HG03066 (cell line): ENCODE results near the gene PUS7.
"Not testable (repeated sequence)": the region's sequence is repeated elsewhere in the genome, so short reads cannot be mapped to it uniquely, and the experiment has no call there.

Experiments used
- ATAC-seq: cut with Tn5 transposase; IDR thresholded peaks from one replicate; pipeline ENCODE4 v1.9.1; 2021; ENCODE audit warnings: low read depth; ENCODE audit not compliant: unreplicated experiment

PUS7 gene

DNA sequence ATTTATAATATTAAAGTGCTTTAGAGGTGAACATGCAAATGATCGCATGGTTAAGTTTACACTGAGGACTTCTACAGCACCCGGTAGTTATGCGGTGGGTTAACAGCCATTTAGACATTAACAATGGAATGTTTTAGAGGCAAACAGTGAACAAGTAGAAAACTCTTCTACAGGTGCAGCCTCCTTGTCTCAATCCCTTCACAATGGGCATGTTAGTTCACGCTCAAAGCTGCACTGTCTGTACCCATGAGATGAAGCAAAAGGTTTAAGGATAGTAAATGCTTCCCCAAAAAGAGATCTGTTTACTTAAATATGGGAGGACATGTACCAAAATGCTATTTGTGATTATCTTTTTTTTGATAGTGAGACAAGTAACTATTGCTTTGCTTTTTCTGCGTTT, 25.1 kb downstream of the PUS7 start:
- ATAC-seq = no peak

DNA sequence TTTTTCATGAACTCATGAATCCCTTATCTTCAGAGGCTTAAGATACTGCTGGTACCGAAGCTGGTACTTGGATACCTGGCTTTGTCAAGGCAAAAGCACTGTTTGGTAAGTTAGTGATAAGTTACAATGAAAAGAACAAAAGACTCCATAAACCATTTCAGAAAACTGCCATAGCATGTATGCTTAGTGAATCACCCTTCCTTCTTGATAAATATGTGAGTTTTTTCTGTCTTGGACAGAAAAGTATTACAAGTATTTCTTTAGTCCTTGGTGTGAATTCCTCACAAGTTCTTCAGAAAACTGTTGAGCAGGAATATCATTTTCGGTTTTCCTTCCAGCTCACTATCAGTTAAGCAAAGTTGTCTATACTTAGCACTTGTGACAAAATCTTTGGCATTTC, 25.6 kb downstream of the PUS7 start:
- ATAC-seq = no peak

DNA sequence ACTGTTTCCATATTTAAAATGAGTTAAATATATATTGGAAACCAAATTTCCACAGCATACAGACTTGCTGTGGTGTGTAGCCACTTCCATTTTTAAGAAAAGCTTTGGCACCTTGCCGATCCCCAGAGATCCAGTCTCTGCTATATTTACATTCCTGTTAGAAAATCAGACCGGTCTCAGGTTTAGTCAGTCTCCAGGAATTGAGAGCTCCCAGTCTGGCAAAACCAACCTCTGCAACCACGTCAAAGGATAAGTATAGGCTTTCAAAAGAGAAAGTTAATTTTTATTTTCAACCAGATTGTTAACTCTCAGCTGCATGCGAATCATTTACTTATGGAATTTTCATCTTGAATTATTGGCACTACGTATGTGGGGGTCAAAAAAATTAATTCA, 28.2 kb downstream of the PUS7 start:
- no peak for ATAC-seq

DNA sequence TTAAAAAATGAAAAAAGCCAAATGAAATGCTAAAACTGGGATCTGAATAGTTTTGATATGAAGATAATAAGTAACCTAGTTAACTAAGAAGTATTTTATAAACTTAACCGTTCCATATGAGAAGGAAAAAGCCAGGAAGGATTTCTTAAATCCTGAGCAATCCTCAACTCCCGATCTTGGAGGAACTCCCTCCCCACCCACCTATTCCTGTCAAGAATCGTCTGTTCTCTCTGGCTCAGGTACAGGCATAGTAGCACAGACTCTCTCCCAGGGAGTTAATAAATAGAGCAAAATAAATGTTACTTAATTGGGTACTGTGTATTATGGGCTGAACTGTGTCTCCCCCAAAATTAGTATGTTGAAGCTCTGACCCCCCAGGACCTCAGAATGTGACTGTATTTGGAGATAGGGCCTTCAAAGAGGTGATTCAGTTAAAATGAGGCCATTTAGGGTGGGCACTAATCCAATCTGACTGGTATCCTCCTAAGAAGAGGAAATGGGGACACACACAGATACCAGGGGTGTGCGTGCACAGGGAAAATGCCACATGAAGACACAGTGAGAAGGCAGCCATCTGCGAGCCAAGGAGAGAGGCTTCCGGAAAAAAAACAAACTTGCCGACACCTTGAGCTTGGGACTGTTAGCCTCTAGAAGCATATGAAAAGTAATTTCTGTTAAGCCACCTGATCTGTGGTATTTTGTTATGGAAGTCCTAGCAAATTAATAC, 28.7 kb downstream of the PUS7 start:
- ATAC-seq = no peak

DNA sequence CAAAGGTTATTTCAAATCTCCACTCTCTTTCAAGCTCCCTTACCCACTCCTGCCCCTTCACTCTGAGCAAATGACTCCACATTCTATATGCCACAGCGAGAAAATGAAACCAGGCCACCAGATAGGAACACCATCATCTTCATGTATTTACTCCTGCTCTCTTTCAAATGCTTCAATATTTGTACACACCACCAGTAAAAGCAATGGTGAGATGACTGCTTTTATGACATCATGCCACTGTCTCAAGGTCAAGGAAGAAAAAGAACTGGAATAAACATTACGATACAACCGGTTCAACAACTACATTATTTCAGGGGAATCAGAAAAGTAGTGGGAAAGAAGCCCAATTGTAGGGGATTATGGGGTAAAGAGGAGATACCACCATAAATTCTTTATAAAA, 32.7 kb downstream of the PUS7 start:
- no peak for ATAC-seq

DNA sequence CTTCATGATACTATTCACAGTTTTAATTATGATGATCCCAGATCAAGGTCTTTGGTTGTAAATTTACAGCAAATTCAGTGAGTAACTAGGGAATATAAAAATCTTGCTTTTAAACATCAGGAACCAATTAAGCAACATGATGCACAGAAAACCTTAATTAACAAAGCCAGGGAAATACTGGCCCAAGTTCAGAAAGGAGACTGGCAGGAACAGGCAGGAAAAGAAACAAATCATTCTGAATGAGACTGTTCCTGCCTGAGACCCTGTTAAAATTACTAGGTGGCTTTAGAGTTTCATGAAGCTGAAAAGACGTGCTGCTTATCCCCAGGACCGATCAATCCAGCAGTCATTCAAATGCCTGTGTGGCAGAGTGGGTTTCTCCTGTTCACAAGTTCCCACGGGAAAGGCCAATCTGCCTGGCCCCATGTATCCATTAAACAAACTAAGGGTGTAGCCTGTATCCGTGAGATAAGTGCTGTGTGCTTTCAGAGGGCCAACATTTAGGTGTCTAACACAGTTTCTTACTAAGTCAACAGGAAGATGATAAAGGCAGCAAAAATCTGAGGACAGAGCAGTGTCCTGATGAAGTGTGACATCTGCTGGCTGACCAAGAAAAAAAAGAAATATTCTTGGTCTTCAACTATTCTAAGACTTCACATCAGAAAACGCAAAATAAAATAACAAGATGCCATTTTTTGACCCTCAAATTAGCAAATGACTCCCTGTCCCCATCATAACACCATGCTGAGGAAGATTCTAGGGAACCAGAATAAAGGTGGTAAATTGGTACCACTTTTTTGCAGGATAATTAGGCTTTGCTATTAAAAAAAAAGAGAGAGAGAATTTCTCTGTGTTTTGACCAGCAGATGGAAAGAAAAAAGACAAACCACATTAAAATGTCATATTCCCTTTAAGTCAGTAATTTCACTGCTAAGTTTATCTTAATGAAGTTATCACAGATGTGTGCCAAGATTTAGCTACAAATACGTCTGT, 34.2 kb downstream of the PUS7 start:
- ATAC-seq = no peak

DNA sequence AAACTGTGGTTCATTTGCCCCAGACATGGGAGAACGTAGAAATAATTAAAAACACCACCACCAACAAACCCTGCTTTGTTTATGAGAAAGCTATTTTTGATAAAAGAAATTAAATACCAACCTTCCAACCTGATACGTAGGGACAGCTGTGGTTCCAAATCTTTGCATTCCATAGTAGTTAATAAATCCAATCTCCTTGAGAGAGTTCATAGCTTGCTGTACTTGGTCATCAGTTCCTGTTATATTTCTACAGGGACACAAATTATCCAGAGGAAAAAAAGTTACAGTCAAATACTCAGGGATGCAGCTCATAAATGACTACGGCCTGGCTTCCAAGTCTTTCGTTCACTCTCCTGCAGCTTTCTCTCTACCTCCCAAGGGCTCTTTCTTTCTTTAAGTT, 41.1 kb downstream of the PUS7 start:
- ATAC-seq = no peak

DNA sequence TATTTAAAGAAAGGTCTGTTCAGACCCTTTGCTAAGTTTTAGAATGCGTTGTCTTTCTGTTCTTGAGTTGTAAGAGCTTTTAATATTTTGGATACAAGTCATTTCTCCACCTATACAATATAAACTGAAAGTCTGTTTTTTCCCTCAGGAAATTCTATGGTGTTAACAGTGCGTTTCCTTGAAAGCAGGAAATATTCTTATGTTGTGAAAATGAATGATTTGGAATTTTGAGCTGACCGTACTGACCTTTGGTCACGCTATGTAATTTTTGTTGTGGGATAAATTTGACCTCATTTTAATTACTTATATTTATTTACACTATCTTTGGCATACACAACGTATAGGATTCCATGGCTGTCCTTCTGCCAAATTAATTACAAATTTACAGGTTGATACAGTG, 43.5 kb downstream of the PUS7 start:
- no peak for ATAC-seq

DNA sequence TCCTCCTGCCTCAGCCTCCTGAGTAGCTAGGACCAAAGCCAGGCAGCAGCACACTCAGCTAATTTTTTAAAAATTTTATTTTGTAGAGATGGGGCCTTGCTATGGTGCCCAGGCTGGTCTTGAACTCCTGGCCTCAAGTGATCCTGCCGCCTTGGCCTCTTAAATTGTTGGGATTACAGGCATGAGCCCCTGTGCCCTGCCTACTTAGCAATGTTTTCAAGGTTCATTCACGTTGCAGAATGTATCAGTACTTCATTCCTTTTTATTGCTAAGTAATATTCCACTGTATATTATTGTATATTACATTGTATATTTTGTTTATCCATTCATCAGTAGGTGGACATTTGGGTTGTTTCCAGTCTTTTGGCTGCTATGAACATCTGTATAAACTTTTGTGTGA, 44.2 kb downstream of the PUS7 start:
- ATAC-seq = no peak

DNA sequence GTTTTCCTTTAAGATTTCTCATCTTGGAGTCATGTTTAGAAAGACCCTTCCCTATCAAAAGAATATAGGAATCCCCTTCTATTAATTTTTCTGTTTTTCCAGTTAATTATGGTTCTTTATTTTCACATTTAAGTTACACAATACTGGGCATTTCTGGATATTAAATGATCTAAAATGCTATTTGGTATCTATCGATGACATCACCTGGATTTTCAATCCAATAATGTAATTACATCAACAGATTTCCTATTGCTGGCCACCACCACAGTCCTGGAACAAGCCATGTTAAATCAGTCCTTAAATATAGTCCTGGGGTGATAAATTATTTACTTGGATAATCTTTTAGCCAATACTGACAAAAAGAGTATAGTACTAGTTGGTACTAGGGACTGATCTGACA, 48.0 kb downstream of the PUS7 start:
- ATAC-seq = no peak

DNA sequence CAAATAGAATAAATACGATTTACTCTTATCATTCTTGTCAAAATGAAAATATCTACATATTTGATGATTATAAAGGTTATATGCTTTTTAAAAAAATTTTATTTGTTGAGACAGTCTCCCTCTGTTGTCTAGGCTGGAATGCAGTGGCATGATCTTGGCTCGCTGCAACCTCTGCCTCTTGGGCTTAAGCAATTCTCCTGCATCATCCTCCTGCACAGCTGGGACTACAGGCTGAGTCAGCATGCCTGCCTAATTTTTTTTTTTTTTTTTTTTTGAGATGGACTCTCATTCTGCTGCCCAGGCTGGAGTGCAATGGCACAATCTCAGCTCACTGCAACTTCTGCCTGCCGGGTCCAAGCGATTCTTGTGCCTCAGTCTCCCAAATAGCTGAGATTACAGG, 48.9 kb downstream of the PUS7 start:
- ATAC-seq = no peak

DNA sequence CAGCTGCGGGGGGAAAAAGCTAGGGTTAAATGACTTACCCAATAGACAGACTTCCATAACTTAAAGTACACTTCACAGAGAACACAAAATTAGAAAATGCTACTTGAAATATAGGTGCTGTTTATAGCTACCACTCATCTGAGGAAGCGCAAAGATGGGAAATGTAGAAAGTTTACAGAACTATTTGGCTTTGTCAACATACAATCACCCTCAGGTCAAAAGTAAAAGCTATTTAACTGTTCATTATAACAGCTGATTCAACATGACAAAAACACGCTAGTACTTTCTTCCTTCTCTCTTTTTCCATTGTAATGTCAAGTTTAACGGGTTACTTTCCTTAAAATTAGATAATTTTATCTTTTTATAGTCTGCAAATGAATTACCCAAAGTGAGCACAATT, 51.2 kb downstream of the PUS7 start:
- ATAC-seq = no peak

DNA sequence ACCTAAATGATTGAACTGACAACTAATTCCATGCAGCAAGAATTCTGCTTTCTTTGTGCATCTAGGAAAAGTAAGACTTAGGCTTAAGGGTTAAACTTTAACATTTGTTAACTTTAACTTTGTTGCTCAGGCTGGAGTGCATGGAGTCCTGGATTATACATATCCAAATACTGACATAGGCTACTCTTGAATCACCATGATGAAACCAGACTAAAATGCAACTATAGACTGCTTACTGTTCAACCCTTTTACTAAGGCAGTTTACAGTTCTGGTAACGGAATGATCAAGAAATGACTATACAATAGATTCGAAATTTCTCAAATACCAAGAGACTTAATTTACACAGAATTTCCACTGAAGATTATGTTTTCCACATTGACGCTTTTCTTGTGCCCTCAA, 52.0 kb downstream of the PUS7 start:
- ATAC-seq = no peak

DNA sequence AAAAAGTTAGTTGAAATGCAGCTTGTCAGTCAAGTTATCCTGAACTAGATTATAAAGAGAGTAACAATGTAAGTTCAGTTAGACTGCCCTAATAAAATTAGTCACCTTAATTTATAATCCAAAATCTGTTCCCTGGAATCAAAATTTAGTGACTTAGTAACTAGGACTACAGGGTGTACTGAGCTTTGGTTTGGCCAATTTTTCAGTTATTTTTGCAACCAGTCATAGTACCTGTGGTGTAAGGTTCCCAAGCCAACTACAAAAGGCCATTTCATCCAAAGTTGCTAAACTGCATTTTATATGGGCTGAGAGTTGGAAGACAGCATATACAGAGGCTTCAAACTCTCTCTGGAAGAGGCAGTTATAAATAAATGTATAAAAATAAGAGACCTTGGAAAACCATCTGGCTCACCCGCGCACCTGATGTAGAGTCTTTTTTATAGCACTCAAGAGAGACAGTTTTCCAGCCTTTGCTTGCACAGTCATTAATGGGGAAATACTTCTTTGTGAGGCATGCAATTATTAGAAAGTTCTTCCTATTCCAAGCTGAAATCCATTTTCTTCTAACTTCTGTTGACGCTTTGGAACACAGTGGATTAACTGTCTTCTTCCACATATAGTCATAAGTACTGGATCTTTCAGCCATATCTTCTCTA, 59.2 kb downstream of the PUS7 start:
- no peak for ATAC-seq

DNA sequence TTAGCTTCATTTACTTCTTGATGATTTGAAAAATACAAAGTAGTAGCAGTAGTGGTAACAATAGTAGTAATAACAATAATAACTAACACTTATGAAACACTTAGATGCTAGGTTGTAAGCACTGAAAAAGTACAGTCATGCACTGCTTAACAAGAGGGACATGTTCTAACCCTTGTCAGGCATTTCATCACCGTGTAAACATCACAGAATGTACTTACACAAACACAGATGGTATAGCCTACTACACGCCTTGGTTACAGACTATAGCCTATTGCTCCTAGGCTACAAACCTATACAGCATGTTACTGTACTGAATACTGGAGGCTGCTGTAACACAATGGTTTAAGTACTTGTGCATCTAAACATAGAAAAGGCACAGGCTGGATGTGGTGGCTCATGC, 60.6 kb downstream of the PUS7 start:
- no peak for ATAC-seq

DNA sequence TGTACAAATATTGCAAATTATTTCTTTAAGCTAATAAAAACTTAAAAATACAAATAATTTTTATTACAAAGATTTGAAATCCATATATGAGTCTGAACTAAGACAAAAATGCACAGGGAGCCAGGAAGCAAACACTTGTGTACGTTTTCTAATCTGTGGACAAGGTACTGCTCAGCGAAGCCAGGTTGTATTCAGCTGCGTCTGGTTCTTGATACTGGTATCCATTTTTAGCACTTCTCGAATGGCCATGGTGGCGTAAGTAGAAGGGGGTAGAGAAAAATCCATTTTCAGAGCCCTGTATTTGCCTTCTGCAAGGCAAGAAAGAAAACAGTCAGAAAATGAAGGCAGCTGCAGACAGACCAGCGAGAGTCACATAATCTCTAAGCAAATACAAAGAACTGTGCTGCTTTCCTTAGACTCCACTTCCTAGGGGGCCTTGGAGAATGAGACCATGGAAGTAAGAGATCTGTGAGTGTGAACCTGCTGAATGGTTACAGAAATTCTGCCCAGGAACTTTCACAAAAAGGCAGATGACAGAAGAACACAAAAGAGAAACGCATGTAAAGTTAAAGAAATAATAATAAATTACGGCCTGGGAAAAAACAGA, 64.3 kb downstream of the PUS7 start:
- ATAC-seq = no peak

DNA sequence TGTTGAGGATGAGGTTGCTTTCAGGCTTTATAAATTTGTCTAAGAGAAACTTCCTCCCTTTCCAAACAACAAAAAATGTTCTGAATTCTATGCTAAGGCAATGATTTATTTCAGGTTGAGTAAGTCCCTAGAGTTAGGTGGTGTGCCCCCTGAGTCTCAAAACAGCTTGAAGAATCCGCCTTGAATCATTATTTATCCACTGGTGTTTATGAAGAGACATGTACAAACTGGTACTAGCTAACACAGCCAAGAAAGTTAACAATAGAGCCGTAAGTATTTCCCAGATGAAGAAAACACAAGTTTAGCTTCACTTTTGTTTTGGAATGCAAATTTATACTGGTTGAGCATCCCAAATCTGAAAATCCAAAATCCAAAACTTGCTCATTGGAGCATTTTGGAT, 67.2 kb downstream of the PUS7 start:
- no peak for ATAC-seq

DNA sequence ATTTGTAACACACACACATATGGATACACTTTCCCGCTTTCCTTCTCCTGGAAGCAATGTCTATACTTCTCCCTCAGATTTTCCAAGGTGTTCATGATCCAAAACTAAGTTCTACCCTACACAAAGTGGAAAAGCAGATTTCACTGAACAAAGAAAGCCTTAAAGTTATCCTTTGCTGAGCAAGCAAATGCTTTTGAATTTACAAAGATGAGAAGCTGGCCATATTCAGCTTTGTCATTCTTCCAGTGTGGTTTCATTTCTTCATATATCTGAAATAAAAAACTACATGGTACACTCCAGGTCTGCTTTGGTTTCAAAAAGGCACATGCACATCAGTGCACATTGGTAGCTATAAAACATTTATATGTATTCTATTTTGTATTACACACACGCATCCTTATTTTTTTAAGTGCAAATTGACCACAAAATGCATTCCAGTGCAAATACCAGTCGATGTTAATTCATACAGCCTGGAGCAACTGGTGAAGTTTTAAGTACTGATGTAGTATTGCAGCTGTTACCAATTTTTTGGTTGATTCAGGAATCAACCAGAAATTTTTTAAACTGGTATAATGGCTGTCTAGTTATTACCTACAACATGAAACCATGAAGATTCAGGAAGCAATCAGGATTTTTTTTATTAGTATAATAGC, 67.8 kb downstream of the PUS7 start:
- ATAC-seq = no peak

DNA sequence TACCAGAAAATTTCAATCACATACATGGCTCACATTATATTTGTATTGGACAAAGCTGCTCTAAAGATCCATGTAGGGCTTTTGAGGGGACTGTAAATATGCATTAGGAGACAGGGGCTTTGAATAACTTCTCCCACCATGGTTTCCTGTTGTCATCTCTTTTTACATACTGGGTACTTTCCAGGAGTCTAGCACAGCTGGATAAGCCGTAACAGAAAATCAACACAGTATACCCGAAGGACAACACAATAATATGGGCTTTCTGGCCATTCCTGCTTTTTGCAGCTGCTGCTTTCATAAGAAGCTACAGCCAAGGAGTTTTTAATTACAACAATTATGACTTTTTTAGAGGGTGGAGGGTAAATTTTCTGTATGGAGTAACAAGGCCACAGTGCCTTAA, 70.0 kb downstream of the PUS7 start:
- ATAC-seq = no peak

DNA sequence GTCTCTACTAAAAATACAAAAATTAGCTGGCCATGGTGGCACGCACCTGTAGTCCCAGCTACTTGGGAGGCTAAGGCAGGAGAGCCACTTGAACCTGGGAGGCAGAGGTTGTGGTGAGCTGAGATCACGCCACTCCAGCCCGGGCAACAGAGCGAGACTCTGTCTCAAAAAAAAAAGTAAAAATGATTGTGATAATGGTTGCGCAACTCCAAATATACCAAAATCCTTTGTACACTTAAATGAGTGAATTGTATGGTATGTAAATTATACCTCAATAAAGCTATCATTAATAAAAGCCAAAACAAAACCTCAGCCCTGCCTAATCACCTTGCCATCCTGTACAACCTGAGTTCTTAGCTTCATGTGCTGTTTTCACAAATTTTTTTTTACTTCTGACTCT, 71.2 kb downstream of the PUS7 start:
- ATAC-seq = not testable (repeated sequence)
